Neural cell (in vitro differentiated cells): Measurements from ENCODE around the gene TRABD2B.

Experiments used
- EP300 ChIP-seq: fragments of 450-650 bp; conservative IDR thresholded peaks from 2 replicates; pipeline ENCODE4 v1.6.1; 2014; ENCODE audit warnings: antibody characterized with exemption, mild to moderate bottlenecking, moderate library complexity; ENCODE audit not compliant: poor library complexity, severe bottlenecking
- EZH2 ChIP-seq: fragments of 200-600, 300-800 bp; shearing (Covaris generic), sonication (generic); IDR thresholded peaks from 2 replicates; pipeline ENCODE4 v1.6.1; 2014; ENCODE audit warnings: antibody characterized with exemption, low read length, borderline replicate concordance, mild to moderate bottlenecking; ENCODE audit not compliant: insufficient read depth, poor library complexity, severe bottlenecking
- MXI1 ChIP-seq: fragments of 450-650 bp; conservative IDR thresholded peaks from 2 replicates; pipeline ENCODE4 v1.6.1; 2014; ENCODE audit warnings: antibody characterized with exemption, mild to moderate bottlenecking; ENCODE audit not compliant: poor library complexity, severe bottlenecking
- POLR2AphosphoS5 ChIP-seq: IDR thresholded peaks from 2 replicates; pipeline ENCODE4 v1.6.1; 2012
- RAD21 ChIP-seq: fragments of 450-650 bp; conservative IDR thresholded peaks from 2 replicates; pipeline ENCODE4 v1.6.1; 2014; ENCODE audit warnings: antibody characterized with exemption, mild to moderate bottlenecking, moderate library complexity
- SMC3 ChIP-seq: fragments of 450-650 bp; conservative IDR thresholded peaks from 2 replicates; pipeline ENCODE4 v1.6.1; 2014; ENCODE audit warnings: antibody characterized with exemption, mild to moderate bottlenecking, moderate library complexity; ENCODE audit not compliant: poor library complexity
- TAF1 ChIP-seq: IDR thresholded peaks from 2 replicates; pipeline ENCODE4 v1.6.1; 2012; ENCODE audit warnings: low read depth
- TF ChIP-seq, protein P1 (sequence below): fragments of 450-650 bp; IDR thresholded peaks from 2 replicates; pipeline ENCODE4 v1.5.1; 2014; ENCODE audit warnings: antibody characterized with exemption, mild to moderate bottlenecking, moderate library complexity; ENCODE audit not compliant: poor library complexity, severe bottlenecking
- TF ChIP-seq, protein P2 (sequence below): IDR thresholded peaks from 2 replicates; pipeline ENCODE4 v1.6.1; 2012; ENCODE audit warnings: borderline replicate concordance

DNA sequence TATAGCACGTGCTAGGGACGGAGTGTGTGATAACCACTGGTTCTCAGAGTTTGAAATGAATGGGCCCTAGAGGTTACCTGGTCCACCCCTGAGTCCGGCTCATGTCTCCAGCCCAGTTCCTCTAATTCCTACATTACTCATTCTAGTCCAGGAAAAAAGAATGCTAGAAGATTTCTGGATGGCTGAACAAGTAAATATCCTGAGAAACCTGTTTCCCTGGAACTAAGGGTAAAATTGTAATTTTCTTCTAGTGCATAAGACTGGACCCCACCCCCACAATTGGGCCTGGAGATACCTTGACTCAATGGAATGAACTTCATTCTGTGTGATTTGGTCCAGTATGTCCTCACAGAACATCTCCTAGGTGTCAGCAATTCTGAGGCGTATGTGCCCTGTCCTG, 208.4 kb downstream of the TRABD2B start:
- TF ChIP-seq, protein P1, sequence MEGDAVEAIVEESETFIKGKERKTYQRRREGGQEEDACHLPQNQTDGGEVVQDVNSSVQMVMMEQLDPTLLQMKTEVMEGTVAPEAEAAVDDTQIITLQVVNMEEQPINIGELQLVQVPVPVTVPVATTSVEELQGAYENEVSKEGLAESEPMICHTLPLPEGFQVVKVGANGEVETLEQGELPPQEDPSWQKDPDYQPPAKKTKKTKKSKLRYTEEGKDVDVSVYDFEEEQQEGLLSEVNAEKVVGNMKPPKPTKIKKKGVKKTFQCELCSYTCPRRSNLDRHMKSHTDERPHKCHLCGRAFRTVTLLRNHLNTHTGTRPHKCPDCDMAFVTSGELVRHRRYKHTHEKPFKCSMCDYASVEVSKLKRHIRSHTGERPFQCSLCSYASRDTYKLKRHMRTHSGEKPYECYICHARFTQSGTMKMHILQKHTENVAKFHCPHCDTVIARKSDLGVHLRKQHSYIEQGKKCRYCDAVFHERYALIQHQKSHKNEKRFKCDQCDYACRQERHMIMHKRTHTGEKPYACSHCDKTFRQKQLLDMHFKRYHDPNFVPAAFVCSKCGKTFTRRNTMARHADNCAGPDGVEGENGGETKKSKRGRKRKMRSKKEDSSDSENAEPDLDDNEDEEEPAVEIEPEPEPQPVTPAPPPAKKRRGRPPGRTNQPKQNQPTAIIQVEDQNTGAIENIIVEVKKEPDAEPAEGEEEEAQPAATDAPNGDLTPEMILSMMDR, result no peak
- TF ChIP-seq POLR2AphosphoS5, result no peak
- no peak for TF ChIP-seq EP300
- TF ChIP-seq EZH2, result no peak
- no peak for TF ChIP-seq SMC3
- TF ChIP-seq, protein P2, sequence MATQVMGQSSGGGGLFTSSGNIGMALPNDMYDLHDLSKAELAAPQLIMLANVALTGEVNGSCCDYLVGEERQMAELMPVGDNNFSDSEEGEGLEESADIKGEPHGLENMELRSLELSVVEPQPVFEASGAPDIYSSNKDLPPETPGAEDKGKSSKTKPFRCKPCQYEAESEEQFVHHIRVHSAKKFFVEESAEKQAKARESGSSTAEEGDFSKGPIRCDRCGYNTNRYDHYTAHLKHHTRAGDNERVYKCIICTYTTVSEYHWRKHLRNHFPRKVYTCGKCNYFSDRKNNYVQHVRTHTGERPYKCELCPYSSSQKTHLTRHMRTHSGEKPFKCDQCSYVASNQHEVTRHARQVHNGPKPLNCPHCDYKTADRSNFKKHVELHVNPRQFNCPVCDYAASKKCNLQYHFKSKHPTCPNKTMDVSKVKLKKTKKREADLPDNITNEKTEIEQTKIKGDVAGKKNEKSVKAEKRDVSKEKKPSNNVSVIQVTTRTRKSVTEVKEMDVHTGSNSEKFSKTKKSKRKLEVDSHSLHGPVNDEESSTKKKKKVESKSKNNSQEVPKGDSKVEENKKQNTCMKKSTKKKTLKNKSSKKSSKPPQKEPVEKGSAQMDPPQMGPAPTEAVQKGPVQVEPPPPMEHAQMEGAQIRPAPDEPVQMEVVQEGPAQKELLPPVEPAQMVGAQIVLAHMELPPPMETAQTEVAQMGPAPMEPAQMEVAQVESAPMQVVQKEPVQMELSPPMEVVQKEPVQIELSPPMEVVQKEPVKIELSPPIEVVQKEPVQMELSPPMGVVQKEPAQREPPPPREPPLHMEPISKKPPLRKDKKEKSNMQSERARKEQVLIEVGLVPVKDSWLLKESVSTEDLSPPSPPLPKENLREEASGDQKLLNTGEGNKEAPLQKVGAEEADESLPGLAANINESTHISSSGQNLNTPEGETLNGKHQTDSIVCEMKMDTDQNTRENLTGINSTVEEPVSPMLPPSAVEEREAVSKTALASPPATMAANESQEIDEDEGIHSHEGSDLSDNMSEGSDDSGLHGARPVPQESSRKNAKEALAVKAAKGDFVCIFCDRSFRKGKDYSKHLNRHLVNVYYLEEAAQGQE, result no peak
- no peak for TF ChIP-seq RAD21
- no peak for TF ChIP-seq TAF1
- no peak for TF ChIP-seq MXI1
